ENCODE results near the gene MTUS2.

DNA sequence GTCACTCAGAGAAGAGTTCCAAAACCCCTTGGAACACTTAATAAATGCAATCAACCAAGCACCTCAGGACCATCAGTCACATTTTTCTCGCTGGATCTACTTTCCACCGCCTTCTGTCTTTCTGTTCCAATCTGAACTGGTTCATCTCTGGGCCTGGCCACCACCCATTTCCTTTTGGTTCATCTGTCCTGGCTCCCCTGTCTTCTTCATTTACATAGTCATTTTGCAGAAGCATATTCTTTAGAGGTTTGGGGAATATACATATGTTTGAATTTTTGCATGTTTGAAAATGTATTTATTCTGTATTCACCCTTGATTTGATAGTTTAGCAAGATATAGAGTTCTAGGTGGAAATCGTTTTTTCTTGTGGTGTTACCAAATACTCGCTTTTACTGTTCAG lies 188.2 kb downstream of the MTUS2 start:
- TF ChIP-seq, protein P1, sequence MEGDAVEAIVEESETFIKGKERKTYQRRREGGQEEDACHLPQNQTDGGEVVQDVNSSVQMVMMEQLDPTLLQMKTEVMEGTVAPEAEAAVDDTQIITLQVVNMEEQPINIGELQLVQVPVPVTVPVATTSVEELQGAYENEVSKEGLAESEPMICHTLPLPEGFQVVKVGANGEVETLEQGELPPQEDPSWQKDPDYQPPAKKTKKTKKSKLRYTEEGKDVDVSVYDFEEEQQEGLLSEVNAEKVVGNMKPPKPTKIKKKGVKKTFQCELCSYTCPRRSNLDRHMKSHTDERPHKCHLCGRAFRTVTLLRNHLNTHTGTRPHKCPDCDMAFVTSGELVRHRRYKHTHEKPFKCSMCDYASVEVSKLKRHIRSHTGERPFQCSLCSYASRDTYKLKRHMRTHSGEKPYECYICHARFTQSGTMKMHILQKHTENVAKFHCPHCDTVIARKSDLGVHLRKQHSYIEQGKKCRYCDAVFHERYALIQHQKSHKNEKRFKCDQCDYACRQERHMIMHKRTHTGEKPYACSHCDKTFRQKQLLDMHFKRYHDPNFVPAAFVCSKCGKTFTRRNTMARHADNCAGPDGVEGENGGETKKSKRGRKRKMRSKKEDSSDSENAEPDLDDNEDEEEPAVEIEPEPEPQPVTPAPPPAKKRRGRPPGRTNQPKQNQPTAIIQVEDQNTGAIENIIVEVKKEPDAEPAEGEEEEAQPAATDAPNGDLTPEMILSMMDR (IDR thresholded peaks at IDR 0.05; ENCODE audit: extremely low read depth in 1 of 2, insufficient read depth in 1 of 2, low read depth in 1 of 2, low read length in 2 of 2), result no peak
- TF ChIP-seq POLR2A (IDR thresholded peaks at IDR 0.05; ENCODE audit: low read depth, low read length) (no peak), EZH2 (IDR thresholded peaks at IDR 0.05; ENCODE audit: borderline replicate concordance, low read depth, low read length, severe bottlenecking) (no peak), MYC (IDR thresholded peaks at IDR 0.05; ENCODE audit: low read depth, low read length) (no peak), POLR2AphosphoS5 (IDR thresholded peaks at IDR 0.05; ENCODE audit: insufficient read depth, low read depth, low read length) (no peak), JUN (IDR thresholded peaks at IDR 0.05; ENCODE audit: borderline replicate concordance, insufficient read depth, insufficient read length, low read depth) (no peak), FOS (IDR thresholded peaks at IDR 0.05; ENCODE audit: borderline replicate concordance, insufficient read depth, low read length) (no peak)
- TF ChIP-seq, protein P2, sequence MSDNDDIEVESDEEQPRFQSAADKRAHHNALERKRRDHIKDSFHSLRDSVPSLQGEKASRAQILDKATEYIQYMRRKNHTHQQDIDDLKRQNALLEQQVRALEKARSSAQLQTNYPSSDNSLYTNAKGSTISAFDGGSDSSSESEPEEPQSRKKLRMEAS (IDR thresholded peaks at IDR 0.05; ENCODE audit: insufficient read depth, insufficient read length), result no peak
